ENCODE measurements around the gene TUT1. TPM values are rescaled to one million over a fixed set of nuclear protein-coding genes. Genes with fewer than 3 reads are reported as not detected.
"Not testable (repeated sequence)": the region's sequence is repeated elsewhere in the genome, so short reads cannot be mapped to it uniquely, and the experiment has no call there.

Gene TUT1
- total and polyA plus RNA-seq, 2 experiments from 2014 or later = 6.1 to 12.1 TPM

DNA sequence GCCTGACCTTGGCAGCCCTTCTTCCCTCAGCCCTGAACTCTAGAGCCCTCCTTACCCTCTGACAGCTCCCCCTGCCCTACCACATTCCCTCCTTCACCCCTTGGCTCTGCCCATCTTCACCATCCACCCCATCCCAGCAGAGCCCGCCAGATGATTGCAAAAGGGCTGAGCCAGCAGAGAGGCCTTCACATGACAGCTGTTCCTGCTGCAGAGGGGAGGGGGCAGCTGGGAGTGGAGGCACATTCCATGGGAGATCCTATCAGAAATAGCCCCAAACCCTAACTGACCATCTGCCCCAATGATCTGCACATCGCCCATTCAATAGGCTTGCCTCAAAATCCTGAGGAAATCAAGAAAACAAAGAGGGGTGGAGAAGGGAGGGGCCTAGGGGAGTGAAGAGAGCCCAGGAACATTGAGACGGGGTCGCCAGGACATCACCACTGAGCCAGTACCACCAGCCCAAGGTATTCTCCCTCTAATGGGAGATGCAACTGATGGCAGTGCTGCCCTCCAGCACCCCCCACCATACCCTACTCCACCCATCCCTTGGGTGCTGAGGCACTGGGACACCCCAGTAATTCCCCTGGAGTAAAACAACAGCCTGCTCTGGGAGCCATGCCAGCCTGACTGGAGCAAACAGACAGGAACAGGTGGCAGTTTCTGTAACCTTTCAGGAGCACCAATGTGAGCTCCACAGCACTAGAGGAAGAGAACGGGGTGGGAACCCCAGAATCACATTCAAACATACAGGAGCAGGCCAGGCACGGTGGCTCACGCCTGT, 36.7 kb downstream of the TUT1 start:
- H3K9me3 ChIP-seq (ENCODE audit: low read depth) = no peaks in the 10 kb centered on the region
- no peak for TF ChIP-seq EZH2 (IDR thresholded peaks at IDR 0.05; ENCODE audit: insufficient read depth, poor library complexity, severe bottlenecking)
- no peak for TF ChIP-seq EZH2phosphoT487 (IDR thresholded peaks at IDR 0.05; ENCODE audit: insufficient read depth, low read depth)
- no peaks in the 10 kb centered on the region for H4K20me1 ChIP-seq (ENCODE audit: insufficient read depth)
- no peak overlapping the region for H2AFZ ChIP-seq
- H3K27ac ChIP-seq = peak overlapping the region; percentile 90
- H3K4me3 ChIP-seq = peak overlapping the region; percentile 72
- H3K9ac ChIP-seq = peak overlapping the region; percentile 81
- peaks cover 10% of the 10 kb centered on the region for H3K36me3 ChIP-seq (ENCODE audit: low read depth)
- 50 to 54% methylated on average over 7 of the region's 7 CpGs for WGBS, 2 experiments (ENCODE audit: low coverage in 1 of 2, low lambda C conversion rate in 2 of 2, missing lambda C conversion rate in 2 of 2)
- DNase-seq = no peak
- peak overlapping the region; percentile 95 for H3K4me2 ChIP-seq (ENCODE audit: unreplicated experiment)
- H3F3A ChIP-seq (ENCODE audit: insufficient read depth) = peaks cover 62% of the 10 kb centered on the region
- in situ Hi-C loops (cut with MboI) = loop anchor here (10.0 kb wide), 1 partner anchor 160 kb away; no protein-coding TSS in a partner anchor
- peaks cover 59% of the 10 kb centered on the region for H3K79me2 ChIP-seq (ENCODE audit: insufficient read depth)
- no peaks in the 10 kb centered on the region for H3K27me3 ChIP-seq (replicated peaks; ENCODE audit: insufficient read depth)
- H3K9me2 ChIP-seq (ENCODE audit: insufficient read depth) = no peaks in the 10 kb centered on the region
- H3K4me1 ChIP-seq (ENCODE audit: insufficient read depth) = peaks cover 50% of the 10 kb centered on the region

DNA sequence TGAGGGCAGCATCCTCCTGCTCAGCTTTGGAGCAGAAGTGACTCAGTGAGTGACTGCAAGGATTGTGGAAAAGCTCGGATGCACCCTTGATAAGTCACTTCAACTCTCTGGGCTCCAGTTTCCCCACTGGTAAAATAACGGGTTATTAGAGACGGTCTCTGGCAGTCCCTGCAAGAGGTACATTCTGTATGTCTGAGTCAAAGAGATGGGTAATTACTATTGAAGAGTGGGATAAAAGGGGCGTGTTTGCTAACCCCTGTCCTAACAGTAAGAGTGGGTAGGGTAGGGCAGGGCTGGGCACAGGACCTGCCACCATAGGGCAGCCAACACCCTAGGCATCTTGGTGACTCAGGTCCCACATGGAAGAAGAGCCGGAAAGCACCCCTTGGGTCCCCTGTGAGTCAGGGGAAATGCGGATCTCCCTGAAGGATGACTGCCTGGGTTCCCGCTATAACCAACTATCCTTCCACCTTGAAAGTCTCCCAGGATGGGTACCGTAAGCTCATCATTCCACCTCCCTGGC, 37.4 kb downstream of the TUT1 start:
- WGBS, 2 experiments (ENCODE audit: low coverage in 1 of 2, low lambda C conversion rate in 2 of 2, missing lambda C conversion rate in 2 of 2) = 6 to 7% methylated on average over 8 of the region's 8 CpGs
- peaks cover 50% of the 10 kb centered on the region for H3K4me1 ChIP-seq (ENCODE audit: insufficient read depth)
- in situ Hi-C loops (cut with MboI) = loop anchor here (10.0 kb wide), 1 partner anchor 159 kb away; no protein-coding TSS in a partner anchor
- H3K9ac ChIP-seq = peak overlapping the region; percentile 81
- H3K27ac ChIP-seq = peak overlapping the region; percentile 90
- H3K4me3 ChIP-seq = peak overlapping the region; percentile 72
- DNase-seq = peak; percentile 97
- H3K36me3 ChIP-seq (ENCODE audit: low read depth) = 0 out of 2 replicates have a peak, but pooled peaks cover 3% of the 10 kb centered on the region
- no peak for TF ChIP-seq EZH2phosphoT487 (IDR thresholded peaks at IDR 0.05; ENCODE audit: insufficient read depth, low read depth)
- no peak for TF ChIP-seq EZH2 (IDR thresholded peaks at IDR 0.05; ENCODE audit: insufficient read depth, poor library complexity, severe bottlenecking)
- peaks cover 57% of the 10 kb centered on the region for H3F3A ChIP-seq (ENCODE audit: insufficient read depth)
- H3K9me3 ChIP-seq (ENCODE audit: low read depth) = no peaks in the 10 kb centered on the region
- peak overlapping the region; percentile 95 for H3K4me2 ChIP-seq (ENCODE audit: unreplicated experiment)
- H2AFZ ChIP-seq = peak overlapping the region; percentile 62
- H4K20me1 ChIP-seq (ENCODE audit: insufficient read depth) = no peaks in the 10 kb centered on the region
- H3K27me3 ChIP-seq (replicated peaks; ENCODE audit: insufficient read depth) = no peaks in the 10 kb centered on the region
- peaks cover 54% of the 10 kb centered on the region for H3K79me2 ChIP-seq (ENCODE audit: insufficient read depth)
- no peaks in the 10 kb centered on the region for H3K9me2 ChIP-seq (ENCODE audit: insufficient read depth)

GRCh38 chr11:62553080-62553838, 38.1 kb downstream of the TUT1 start:
- peak; percentile 98 for DNase-seq
- Histone ChIP-seq H2AFZ (peak overlapping the region; percentile 62), H3K9me3 (ENCODE audit: low read depth) (no peaks in the 10 kb centered on the region), H3K9ac (peak overlapping the region; percentile 81), H3K4me2 (ENCODE audit: unreplicated experiment) (peak overlapping the region; percentile 95), H4K20me1 (ENCODE audit: insufficient read depth) (no peaks in the 10 kb centered on the region), H3K36me3 (ENCODE audit: low read depth) (no peaks in the 10 kb centered on the region), H3K27ac (peak overlapping the region; percentile 90), H3K27me3 (replicated peaks; ENCODE audit: insufficient read depth) (no peaks in the 10 kb centered on the region), H3K4me3 (peak overlapping the region; percentile 72), H3K4me1 (ENCODE audit: insufficient read depth) (peaks cover 50% of the 10 kb centered on the region), H3K9me2 (ENCODE audit: insufficient read depth) (no peaks in the 10 kb centered on the region), H3F3A (ENCODE audit: insufficient read depth) (peaks cover 57% of the 10 kb centered on the region), H3K79me2 (ENCODE audit: insufficient read depth) (peaks cover 54% of the 10 kb centered on the region)
- WGBS, 2 experiments (ENCODE audit: low coverage in 1 of 2, low lambda C conversion rate in 2 of 2, missing lambda C conversion rate in 2 of 2) = 0 to 1% methylated on average over 13 to 15 of the region's 15 CpGs
- in situ Hi-C loops (cut with MboI) = loop anchor here (10.0 kb wide), 1 partner anchor 158 kb away; no protein-coding TSS in a partner anchor
- TF ChIP-seq EZH2phosphoT487 (IDR thresholded peaks at IDR 0.05; ENCODE audit: insufficient read depth, low read depth) (no peak), EZH2 (IDR thresholded peaks at IDR 0.05; ENCODE audit: insufficient read depth, poor library complexity, severe bottlenecking) (no peak)

- H3K4me2 ChIP-seq (ENCODE audit: unreplicated experiment) = peak overlapping the region; percentile 95
- H3K27me3 ChIP-seq (replicated peaks; ENCODE audit: insufficient read depth) = no peaks in the 10 kb centered on the region
- peak overlapping the region; percentile 72 for H3K4me3 ChIP-seq
- H3K27ac ChIP-seq = peak overlapping the region; percentile 90
- peak overlapping the region; percentile 62 for H2AFZ ChIP-seq
- no peak for TF ChIP-seq EZH2phosphoT487 (IDR thresholded peaks at IDR 0.05; ENCODE audit: insufficient read depth, low read depth)
- TF ChIP-seq EZH2 (IDR thresholded peaks at IDR 0.05; ENCODE audit: insufficient read depth, poor library complexity, severe bottlenecking) = no peak
- no peaks in the 10 kb centered on the region for H3K9me2 ChIP-seq (ENCODE audit: insufficient read depth)
- in situ Hi-C loops (cut with MboI) = loop anchor here (10.0 kb wide), 1 partner anchor 158 kb away; no protein-coding TSS in a partner anchor
- DNase-seq = peak; percentile 47
- H3K79me2 ChIP-seq (ENCODE audit: insufficient read depth) = peaks cover 54% of the 10 kb centered on the region
- H4K20me1 ChIP-seq (ENCODE audit: insufficient read depth) = no peaks in the 10 kb centered on the region
- peaks cover 53% of the 10 kb centered on the region for H3F3A ChIP-seq (ENCODE audit: insufficient read depth)
- 1 to 4% methylated on average over 4 of the region's 4 CpGs for WGBS, 2 experiments (ENCODE audit: low coverage in 1 of 2, low lambda C conversion rate in 2 of 2, missing lambda C conversion rate in 2 of 2)
- no peaks in the 10 kb centered on the region for H3K36me3 ChIP-seq (ENCODE audit: low read depth)
- H3K9me3 ChIP-seq (ENCODE audit: low read depth) = no peaks in the 10 kb centered on the region
- peak overlapping the region; percentile 81 for H3K9ac ChIP-seq
- H3K4me1 ChIP-seq (ENCODE audit: insufficient read depth) = peaks cover 56% of the 10 kb centered on the region
Measured at GRCh38 chr11:62552485-62553079, 38.7 kb downstream of the TUT1 start.

DNA sequence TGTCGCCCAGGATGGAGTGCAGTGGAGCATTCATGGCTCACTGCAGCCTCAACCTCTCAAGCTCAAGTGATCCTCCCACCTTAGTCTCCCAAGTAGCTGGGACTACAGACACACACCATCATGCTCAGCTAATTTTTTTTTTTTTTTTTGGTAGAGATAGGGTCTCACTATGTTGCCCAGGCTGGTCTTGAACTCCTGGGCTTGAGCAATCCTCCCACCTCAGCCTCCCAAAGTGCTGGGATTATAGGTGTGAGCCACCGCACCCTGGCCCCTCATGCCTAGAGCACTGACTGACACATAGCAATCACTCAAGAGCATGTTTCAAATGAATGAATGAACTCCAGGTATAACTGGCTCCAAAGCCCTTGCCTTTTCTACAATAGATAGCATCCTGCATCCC, 40.8 kb downstream of the TUT1 start:
- not testable (repeated sequence) for H4K20me1 ChIP-seq (ENCODE audit: insufficient read depth); H3K27me3 ChIP-seq (replicated peaks; ENCODE audit: insufficient read depth); H3K36me3 ChIP-seq (ENCODE audit: low read depth); DNase-seq; H3K9me2 ChIP-seq (ENCODE audit: insufficient read depth); H2AFZ ChIP-seq; H3K4me3 ChIP-seq; H3K27ac ChIP-seq; H3K4me2 ChIP-seq (ENCODE audit: unreplicated experiment); H3K9me3 ChIP-seq (ENCODE audit: low read depth); H3K9ac ChIP-seq
- Histone ChIP-seq H3K4me1 (ENCODE audit: insufficient read depth) (peaks cover 39% of the 10 kb centered on the region), H3F3A (ENCODE audit: insufficient read depth) (peaks cover 38% of the 10 kb centered on the region), H3K79me2 (ENCODE audit: insufficient read depth) (peaks cover 68% of the 10 kb centered on the region)
- WGBS, 2 experiments (ENCODE audit: low coverage in 1 of 2, low lambda C conversion rate in 2 of 2, missing lambda C conversion rate in 2 of 2) = 97 to 98% methylated on average over 2 of the region's 2 CpGs
- in situ Hi-C loops (cut with MboI) = loop anchor here (10.0 kb wide), 1 partner anchor 156 kb away; no protein-coding TSS in a partner anchor

Measured in GM23248 (cell line).